H1 (cell line): ENCODE results near the gene OR52E2. TPM values are rescaled to one million over a fixed set of nuclear protein-coding genes. Genes with fewer than 3 reads are reported as not detected.

Source experiments
- CTCF ChIA-PET: fragments of 300-600 bp; sonication (Branson Sonifier 250); formaldehyde crosslinking; loops from one replicate; lab custom pipeline; 2021; ENCODE audit not compliant: partially characterized antibody; lab: Charles Lee
- POLR2A ChIA-PET: fragments of 300-600 bp; sonication (Branson Sonifier 250); formaldehyde crosslinking; loops from one replicate; lab custom pipeline; 2021; ENCODE audit warnings: inconsistent platforms; ENCODE audit not compliant: partially characterized antibody; lab: Charles Lee
- DNase-seq, 2 experiments: peaks; one replicate each; pipeline versions ENCODE4 v3.0.0 to v3.0.0-alpha.2; 2010 to 2022; ENCODE audit warnings: low spot score in 2 of 2, low read depth in 1 of 2, mixed read lengths in 1 of 2
- FAIRE-seq: peaks from 2 replicates; lab custom pipeline; 2011; peaks lifted over from hg19 to GRCh38; lab: Jason Lieb, UNC
- H2AFZ ChIP-seq: 2 replicates; pipeline ENCODE4 v1.8.1; 2012; ENCODE audit warnings: low read length, inconsistent platforms
- H2AK5ac ChIP-seq: 2 replicates; pipeline ENCODE4 v1.6.1; 2013; ENCODE audit warnings: low read depth, low read length
- H2BK120ac ChIP-seq: replicated peaks from 2 replicates; pipeline ENCODE3; 2013; ENCODE audit warnings: low read depth, low read length, inconsistent platforms
- H2BK12ac ChIP-seq: 2 replicates; pipeline ENCODE4 v1.6.1; 2013; ENCODE audit warnings: low read depth, low read length
- H2BK15ac ChIP-seq: 2 replicates; pipeline ENCODE4 v1.6.1; 2013; ENCODE audit warnings: low read length
- H2BK20ac ChIP-seq: 2 replicates; pipeline ENCODE4 v1.6.1; 2013; ENCODE audit warnings: low read length
- H2BK5ac ChIP-seq: 2 replicates; pipeline ENCODE4 v1.6.1; 2013; ENCODE audit warnings: low read depth, low read length
- H3K14ac ChIP-seq: 2 replicates; pipeline ENCODE4 v1.6.1; 2013; ENCODE audit warnings: inconsistent platforms; ENCODE audit not compliant: insufficient read length
- H3K18ac ChIP-seq: 2 replicates; pipeline ENCODE4 v1.6.1; 2013; ENCODE audit warnings: low read length; ENCODE audit errors: extremely low read depth
- H3K23ac ChIP-seq: 2 replicates; pipeline ENCODE4 v1.6.1; 2013; ENCODE audit warnings: inconsistent platforms; ENCODE audit not compliant: insufficient read length
- H3K23me2 ChIP-seq: 2 replicates; pipeline ENCODE4 v1.6.1; 2013; ENCODE audit warnings: low read depth, low read length
- H3K27ac ChIP-seq: 2 replicates; pipeline ENCODE4 v1.6.1; 2011; ENCODE audit warnings: low read depth, low read length, inconsistent platforms
- H3K27me3 ChIP-seq, 4 experiments: replicated peaks in 1 of 4; 1 replicate in 1 of 4; 2 replicates in 3 of 4; pipeline versions ENCODE4 v1.6.1 to v1.8.1; 2011 to 2013; ENCODE audit warnings: low read length in 3 of 4, mild to moderate bottlenecking in 3 of 4, inconsistent platforms in 2 of 4, mixed read lengths in 2 of 4, moderate library complexity in 1 of 4; ENCODE audit not compliant: control insufficient read depth in 3 of 4, insufficient read depth in 3 of 4; ENCODE audit errors: extremely low read depth in 1 of 4
- H3K36me3 ChIP-seq, 4 experiments: 2 replicates each; pipeline versions ENCODE4 v1.6.1 to v1.8.1; 2011 to 2013; ENCODE audit warnings: mild to moderate bottlenecking in 4 of 4, low read length in 3 of 4, moderate library complexity in 2 of 4, control low read depth in 1 of 4, inconsistent platforms in 1 of 4; ENCODE audit not compliant: insufficient read depth in 4 of 4, control insufficient read depth in 2 of 4
- H3K4ac ChIP-seq: replicated peaks from 2 replicates; pipeline ENCODE3; 2013; ENCODE audit warnings: low read length, low read depth, mixed read lengths, inconsistent platforms; ENCODE audit not compliant: insufficient read length
- H3K4me1 ChIP-seq, 4 experiments: replicated peaks in 1 of 4; 1 replicate in 1 of 4; 2 replicates in 3 of 4; pipeline versions ENCODE4 v1.6.1 to v1.8.1; 2011 to 2013; ENCODE audit warnings: low read length in 3 of 4, inconsistent platforms in 2 of 4, mixed read lengths in 1 of 4; ENCODE audit not compliant: insufficient read depth in 4 of 4, control insufficient read depth in 3 of 4
- H3K4me2 ChIP-seq, 2 experiments: 2 replicates each; pipeline versions ENCODE4 v1.6.1 to v1.8.1; 2011 to 2013; ENCODE audit warnings: low read depth in 2 of 2, low read length in 2 of 2, control low read depth in 1 of 2, inconsistent platforms in 1 of 2, mild to moderate bottlenecking in 1 of 2; ENCODE audit not compliant: insufficient read depth in 1 of 2
- H3K4me3 ChIP-seq, 4 experiments: fragments of 200-600, 300-600 bp in 1 of 4; sonication (generic), shearing (Covaris generic), sonication (Bioruptor Twin) in 1 of 4; 2 replicates each; pipeline versions ENCODE4 v1.5.1 to v1.8.1; 2011 to 2016; ENCODE audit warnings: low read length in 4 of 4, low read depth in 3 of 4, control low read depth in 2 of 4, inconsistent platforms in 2 of 4, mild to moderate bottlenecking in 2 of 4, mixed read lengths in 1 of 4, moderate library complexity in 1 of 4; ENCODE audit not compliant: insufficient read depth in 2 of 4; ENCODE audit errors: extremely low read depth in 1 of 4
- H3K56ac ChIP-seq: replicated peaks from 2 replicates; pipeline ENCODE3; 2013; ENCODE audit warnings: low read depth, mild to moderate bottlenecking, mixed read lengths, low read length, inconsistent platforms; ENCODE audit not compliant: insufficient read length
- H3K79me1 ChIP-seq: 2 replicates; pipeline ENCODE4 v1.6.1; 2013; ENCODE audit warnings: low read depth, low read length, control low read depth
- H3K79me2 ChIP-seq, 2 experiments: 2 replicates each; pipeline versions ENCODE4 v1.6.1 to v1.8.1; 2012 to 2013; ENCODE audit warnings: low read length in 2 of 2, mild to moderate bottlenecking in 2 of 2, inconsistent platforms in 1 of 2; ENCODE audit not compliant: insufficient read depth in 2 of 2, control insufficient read depth in 1 of 2
- H3K9ac ChIP-seq, 4 experiments: replicated peaks in 1 of 4; 1 replicate in 1 of 4; 2 replicates in 3 of 4; pipeline versions ENCODE4 v1.6.1 to v1.8.1; 2011 to 2013; ENCODE audit warnings: low read depth in 3 of 4, low read length in 3 of 4, control low read depth in 2 of 4, mild to moderate bottlenecking in 2 of 4, moderate library complexity in 2 of 4, inconsistent platforms in 1 of 4; ENCODE audit errors: extremely low read depth in 1 of 4
- H3K9me3 ChIP-seq, 2 experiments: 2 replicates each; pipeline versions ENCODE4 v1.6.1 to v1.8.1; 2012 to 2013; ENCODE audit warnings: mild to moderate bottlenecking in 2 of 2, moderate library complexity in 2 of 2, control low read depth in 1 of 2, inconsistent platforms in 1 of 2, low read depth in 1 of 2, low read length in 1 of 2, mixed read lengths in 1 of 2; ENCODE audit not compliant: insufficient read depth in 2 of 2
- H4K20me1 ChIP-seq, 2 experiments: replicated peaks in 1 of 2; 2 replicates each; pipeline versions ENCODE3 to v1.8.1; 2011 to 2013; ENCODE audit warnings: inconsistent platforms in 2 of 2, low read length in 2 of 2, mild to moderate bottlenecking in 1 of 2; ENCODE audit not compliant: insufficient read depth in 2 of 2, control insufficient read depth in 1 of 2
- H4K5ac ChIP-seq: 2 replicates; pipeline ENCODE4 v1.6.1; 2013; ENCODE audit warnings: low read length, low read depth, mixed read lengths, inconsistent platforms; ENCODE audit not compliant: insufficient read length
- H4K8ac ChIP-seq: 2 replicates; pipeline ENCODE4 v1.8.0; 2013; ENCODE audit warnings: mild to moderate bottlenecking, moderate library complexity, low read length, inconsistent platforms; ENCODE audit not compliant: insufficient read depth; ENCODE audit errors: extremely low read depth
- H4K91ac ChIP-seq: replicated peaks from 2 replicates; pipeline ENCODE3; 2013; ENCODE audit warnings: low read length, mixed read lengths, inconsistent platforms; ENCODE audit not compliant: insufficient read length
- BRCA1 ChIP-seq: IDR thresholded peaks from 2 replicates; pipeline ENCODE4 v1.6.1; 2012; ENCODE audit warnings: low read depth, low read length, improper control_type of control experiment
- CHD1 ChIP-seq: IDR thresholded peaks from 2 replicates; pipeline ENCODE4 v1.6.1; 2012; ENCODE audit warnings: low read depth, low read length, improper control_type of control experiment
- CHD2 ChIP-seq: IDR thresholded peaks from 2 replicates; pipeline ENCODE4 v1.6.1; 2012; ENCODE audit warnings: low read length, improper control_type of control experiment
- CREB1 ChIP-seq: IDR thresholded peaks from 2 replicates; pipeline ENCODE4 v1.6.1; 2012; ENCODE audit warnings: inconsistent platforms
- KDM1A ChIP-seq: fragments of 200-600, 300-600 bp; sonication (generic); IDR thresholded peaks from 2 replicates; pipeline ENCODE4 v1.7.1; 2016; ENCODE audit warnings: mild to moderate bottlenecking, low read length, borderline replicate concordance
- KDM5A ChIP-seq: fragments of 200-600 bp; IDR thresholded peaks from 2 replicates; pipeline ENCODE4 v1.7.1; 2012; ENCODE audit warnings: mild to moderate bottlenecking, low read length, inconsistent platforms, mixed read lengths
- MAFK ChIP-seq: IDR thresholded peaks from 2 replicates; pipeline ENCODE4 v1.6.1; 2012; ENCODE audit warnings: low read depth, mild to moderate bottlenecking, improper control_type of control experiment, low read length
- NRF1 ChIP-seq: IDR thresholded peaks from 2 replicates; pipeline ENCODE4 v1.6.1; 2011; ENCODE audit warnings: mild to moderate bottlenecking, low read depth, low read length, improper control_type of control experiment
- POU5F1 ChIP-seq: IDR thresholded peaks from 2 replicates; pipeline ENCODE4 v1.6.1; 2011; ENCODE audit warnings: low read depth, mild to moderate bottlenecking, low read length, moderate library complexity
- SAP30 ChIP-seq: fragments of 300-600 bp; sonication (generic); IDR thresholded peaks from 2 replicates; pipeline ENCODE4 v1.7.1; 2012; ENCODE audit warnings: low read length, moderate library complexity, mild to moderate bottlenecking, inconsistent platforms; ENCODE audit not compliant: insufficient read depth, insufficient replicate concordance
- SIX5 ChIP-seq: IDR thresholded peaks from 2 replicates; pipeline ENCODE4 v1.6.1; 2011; ENCODE audit warnings: mild to moderate bottlenecking, low read depth, low read length
- SUZ12 ChIP-seq: fragments of 200-600 bp; sonication (generic); IDR thresholded peaks from 2 replicates; pipeline ENCODE4 v1.6.1; 2012; ENCODE audit warnings: mild to moderate bottlenecking, inconsistent platforms, low read length, moderate library complexity, mixed read lengths
- TAF7 ChIP-seq: optimal IDR thresholded peaks from 2 replicates; pipeline ENCODE3; 2011; ENCODE audit warnings: low read depth, mild to moderate bottlenecking, inconsistent platforms, low read length, moderate library complexity, borderline replicate concordance
- TCF12 ChIP-seq: IDR thresholded peaks from 2 replicates; pipeline ENCODE4 v1.6.1; 2011; ENCODE audit warnings: low read depth, mild to moderate bottlenecking, low read length
- WGBS, 2 experiments: shearing (Covaris generic) in 1 of 2; methylation state at CpG; one replicate each; pipeline versions ENCODE4 v1.1.6 to v1.1.7; 2013 to 2015; ENCODE audit warnings: low lambda C conversion rate in 2 of 2, mixed read lengths in 2 of 2, inconsistent platforms in 1 of 2, low coverage in 1 of 2, missing lambda C conversion rate in 1 of 2; ENCODE audit not compliant: insufficient replicate concordance in 2 of 2, insufficient coverage in 1 of 2, insufficient read length in 1 of 2; ENCODE audit errors: extremely low coverage in 1 of 2, missing lambda C conversion rate in 1 of 2; 5-methylcytosine and 5-hydroxymethylcytosine counted together
- polyA plus RNA-seq, 7 experiments: library from polyadenylated mRNA; depleted of rRNA in 3 of 7; stranded (reverse) in 5 of 7; unstranded in 2 of 7; fragments of >200 nt in 5 of 7; fragments of 200-250 nt in 2 of 7; gene quantifications; 1 replicate in 5 of 7; 2 replicates in 1 of 7; 4 replicates in 1 of 7; pipeline versions ENCODE4 v1.2.1 to v1.2.3, GENCODE V29; 2011 to 2013; ENCODE audit warnings: missing spikeins in 2 of 7, mixed read lengths in 2 of 7
- total RNA-seq: library from RNA; stranded (reverse); fragmentation: NEBNext Ultra II Directional; extraction: Animal tissue kit (Norgen Biotek cat#: 25700); gene quantifications from 2 replicates; pipeline ENCODE4 v1.2.1, GENCODE V29; 2021
- TF ChIP-seq, protein P1 (sequence below): IDR thresholded peaks from 2 replicates; pipeline ENCODE4 v1.6.1; 2011; ENCODE audit warnings: low read depth, mild to moderate bottlenecking, low read length; ENCODE audit not compliant: insufficient read depth

OR52E2 gene
- total and polyA plus RNA-seq, 2 of the 8 experiments (the other 6 are each of a cell fraction or from before 2014, with no cell fraction given), result not detected

DNA sequence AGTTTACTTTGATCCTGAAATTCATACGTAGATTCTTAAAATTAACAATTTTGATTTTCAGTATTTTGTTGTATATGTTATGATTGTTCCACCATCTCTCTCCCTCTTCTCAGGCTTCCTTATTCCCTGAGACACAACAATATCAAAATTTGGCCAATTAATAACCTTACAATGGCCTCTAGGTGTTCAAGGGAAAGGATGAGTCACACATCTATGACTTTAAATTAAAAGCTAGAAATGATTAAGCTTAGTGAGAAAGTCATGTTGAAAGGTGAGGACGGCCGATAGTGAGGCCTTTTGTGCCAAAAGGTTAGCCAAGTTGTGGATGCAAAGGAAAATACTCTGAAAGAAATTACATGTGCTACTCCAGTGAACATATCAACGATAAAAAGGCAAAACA, 18.6 kb downstream of the OR52E2 start:
- Histone ChIP-seq H2BK15ac (no peak overlapping the region), H3K4ac (no peak overlapping the region), H3K23ac (no peak overlapping the region), H3K18ac (no peak overlapping the region), H4K5ac (no peak overlapping the region), H4K91ac (no peak overlapping the region), H3K4me2 (no peak overlapping the region), H3K4me1 (no peaks in the 10 kb centered on the region), H3K14ac (no peak overlapping the region), H2BK120ac (no peak overlapping the region), H3K27ac (no peak overlapping the region), H3K79me1 (no peaks in the 10 kb centered on the region), H2AK5ac (no peak overlapping the region), H4K20me1 (no peaks in the 10 kb centered on the region), H2BK5ac (no peak overlapping the region), H2BK12ac (no peak overlapping the region), H4K8ac (no peak overlapping the region), H3K9me3 (no peaks in the 10 kb centered on the region), H3K4me3 (no peak overlapping the region), H3K36me3 (no peaks in the 10 kb centered on the region), H3K56ac (no peak overlapping the region), H2AFZ (no peak overlapping the region), H2BK20ac (no peak overlapping the region), H3K23me2 (peaks cover 1% of the 10 kb centered on the region; the same call in 1 of the 2 replicates), H3K79me2 (no peaks in the 10 kb centered on the region), H3K27me3 (no peaks in the 10 kb centered on the region), H3K9ac (no peak overlapping the region)
- DNase-seq, result no peak
- no peak for FAIRE-seq
- ChIA-PET CTCF (no interaction called here), POLR2A (no interaction called here)
- 91% methylated on average over 4 of the region's 4 CpGs; no CpG with 5 or more reads in 1 of the 2 experiments for WGBS, 2 experiments
- TF ChIP-seq SIX5, result no peak
- no peak for TF ChIP-seq CREB1
- no peak for TF ChIP-seq NRF1
- TF ChIP-seq BRCA1, result no peak
- TF ChIP-seq MAFK, result no peak
- no peak for TF ChIP-seq TAF7
- no peak for TF ChIP-seq TCF12
- TF ChIP-seq, protein P1, sequence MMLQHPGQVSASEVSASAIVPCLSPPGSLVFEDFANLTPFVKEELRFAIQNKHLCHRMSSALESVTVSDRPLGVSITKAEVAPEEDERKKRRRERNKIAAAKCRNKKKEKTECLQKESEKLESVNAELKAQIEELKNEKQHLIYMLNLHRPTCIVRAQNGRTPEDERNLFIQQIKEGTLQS, result no peak
- no peak for TF ChIP-seq CHD2
- TF ChIP-seq KDM5A, result no peak
- no peak for TF ChIP-seq POU5F1
- TF ChIP-seq CHD1, result no peak
- no peak for TF ChIP-seq SUZ12
- no peak for TF ChIP-seq SAP30
- no peak for TF ChIP-seq KDM1A
